Astrocyte of the hippocampus (primary cell): ENCODE measurements around the gene GOSR1.
"Not testable (repeated sequence)": the region's sequence is repeated elsewhere in the genome, so short reads cannot be mapped to it uniquely, and the experiment has no call there.

Experiments
- DNase-seq: peaks from one replicate; pipeline ENCODE4 v3.0.0; 2011; ENCODE audit warnings: low read depth, low spot score

GOSR1 gene

GRCh38 chr17:30477083-30477773 lies at the start of gene GOSR1:
TSS of gene GOSR1 (plus strand) at chr17:30477408. CDS start at chr17:30477434, 26 bp downstream.
- peak; percentile 98 for DNase-seq

DNA sequence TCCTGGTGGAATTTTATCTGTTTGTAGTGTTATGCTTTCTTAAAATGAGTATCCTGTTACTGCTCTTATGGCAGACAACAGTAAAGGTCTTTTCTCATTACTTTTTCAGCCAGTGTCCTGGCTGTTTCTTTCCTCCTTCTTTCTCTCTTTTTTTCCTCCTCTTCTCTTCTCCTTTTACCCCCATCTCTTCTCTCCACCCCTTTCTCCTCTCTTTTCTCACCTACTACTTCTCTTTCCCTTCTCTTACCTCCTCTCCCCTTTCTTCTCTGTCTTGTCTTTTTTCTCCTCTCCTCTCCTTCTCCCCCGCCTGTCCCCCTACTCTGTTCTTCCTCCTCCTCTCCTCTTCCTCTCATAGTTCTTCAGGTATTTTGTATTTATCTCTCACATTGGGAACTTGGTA lies 49.6 kb upstream of the GOSR1 start:
- DNase-seq = no peak

DNA sequence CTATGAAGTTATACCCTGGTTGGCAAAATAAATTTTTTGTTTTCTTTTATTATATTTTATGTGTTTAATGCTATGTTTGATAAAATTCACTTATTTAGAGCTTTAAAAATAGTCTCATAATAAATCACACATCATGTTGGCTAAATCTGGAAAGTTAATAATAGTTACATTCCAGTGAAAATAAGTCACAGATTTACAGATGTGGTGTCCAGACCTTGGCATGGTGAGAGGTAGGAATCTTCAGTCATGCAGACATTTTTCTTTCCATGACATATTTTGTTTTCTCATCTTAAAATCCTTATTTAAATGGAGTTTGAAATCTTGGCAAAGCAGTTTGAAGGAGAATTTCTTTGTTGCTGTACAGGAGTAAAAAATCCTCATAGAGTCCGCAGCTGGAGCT lies 48.1 kb upstream of the GOSR1 start:
- DNase-seq = peak; percentile 20

GRCh38 chr17:30433514-30433913 lies 43.7 kb upstream of the GOSR1 start:
- DNase-seq = peak; percentile 79

- DNase-seq = no peak
Measured at GRCh38 chr17:30436729-30437128, 40.5 kb upstream of the GOSR1 start.

DNA sequence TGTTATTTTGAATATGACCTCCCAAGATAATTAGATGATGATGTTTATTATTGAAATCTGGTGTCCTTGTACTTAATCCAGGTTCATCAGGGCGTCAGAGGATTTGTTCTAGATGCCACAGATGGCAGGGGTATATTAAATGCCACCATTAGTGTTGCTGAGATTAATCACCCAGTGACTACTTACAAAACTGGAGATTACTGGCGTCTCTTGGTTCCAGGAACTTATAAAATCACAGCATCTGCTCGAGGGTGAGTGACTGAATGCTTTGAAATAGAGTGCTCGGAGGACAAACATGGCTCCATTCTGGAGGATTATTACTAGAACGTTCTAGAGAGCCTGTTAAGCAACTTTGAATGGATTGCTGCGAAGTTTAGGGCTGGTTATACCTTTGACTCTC lies 33.5 kb upstream of the GOSR1 start:
- DNase-seq = no peak

DNA sequence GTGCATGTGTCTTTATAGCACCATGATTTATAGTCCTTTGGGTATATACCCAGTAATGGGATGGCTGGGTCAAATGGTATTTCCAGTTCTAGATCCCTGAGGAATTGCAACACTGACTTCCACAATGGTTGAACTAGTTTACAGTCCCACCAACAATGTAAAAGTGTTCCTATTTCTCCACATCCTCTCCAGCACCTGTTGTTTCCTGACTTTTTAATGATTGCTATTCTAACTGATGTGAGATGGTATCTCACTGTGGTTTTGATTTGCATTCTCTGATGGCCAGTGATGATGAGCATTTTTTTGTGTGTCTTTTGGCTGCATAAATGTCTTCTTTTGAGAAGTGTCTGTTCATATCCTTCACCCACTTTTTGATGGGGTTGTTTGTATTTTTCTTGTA lies 30.6 kb upstream of the GOSR1 start:
- not testable (repeated sequence) for DNase-seq

- DNase-seq = peak; percentile 59
Measured at GRCh38 chr17:30449480-30449879, 27.7 kb upstream of the GOSR1 start.

DNA sequence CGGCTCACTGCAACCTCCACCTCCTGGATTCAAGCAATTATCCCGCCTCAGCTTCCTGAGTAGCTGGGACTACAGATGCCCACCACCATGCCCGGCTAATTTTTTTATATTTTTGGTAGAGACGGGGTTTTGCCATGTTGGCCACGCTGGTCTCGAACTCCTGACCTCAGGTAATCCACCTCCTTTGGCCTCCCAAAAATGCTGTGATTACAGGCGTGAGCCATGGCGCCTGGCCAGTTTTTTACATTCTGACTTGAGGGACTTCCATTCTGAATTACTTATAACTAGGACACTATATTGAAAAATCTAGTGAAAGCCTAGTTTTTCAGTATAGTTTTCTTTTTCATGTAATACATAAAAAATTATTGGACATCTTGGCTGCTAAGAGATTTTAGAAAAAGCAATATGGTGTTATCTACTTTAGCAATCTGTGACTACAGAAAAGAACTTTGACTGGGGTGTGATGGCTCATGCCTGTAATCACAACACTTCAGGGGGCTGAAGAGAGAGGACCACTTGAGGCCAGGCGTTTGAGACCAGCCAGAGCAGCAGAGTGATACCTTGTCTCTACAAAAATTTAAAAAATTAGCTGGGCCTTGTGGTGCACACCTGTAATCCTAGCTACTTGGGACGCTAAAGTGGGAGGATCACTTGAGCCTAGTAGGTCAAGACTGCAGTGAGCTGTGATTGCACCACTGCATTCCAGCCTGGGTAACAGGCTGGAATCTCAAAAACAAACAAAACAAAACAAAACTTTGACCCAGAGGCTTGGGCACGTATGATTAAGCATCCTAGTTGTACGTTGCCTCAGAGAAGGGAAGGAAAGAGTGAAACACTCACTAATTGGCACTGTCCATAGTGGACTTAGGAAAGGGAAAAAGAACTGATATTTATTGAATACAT lies 26.8 kb upstream of the GOSR1 start:
- peak; percentile 14 for DNase-seq

- no peak for DNase-seq
Measured at GRCh38 chr17:30454635-30455034, 22.6 kb upstream of the GOSR1 start.

DNA sequence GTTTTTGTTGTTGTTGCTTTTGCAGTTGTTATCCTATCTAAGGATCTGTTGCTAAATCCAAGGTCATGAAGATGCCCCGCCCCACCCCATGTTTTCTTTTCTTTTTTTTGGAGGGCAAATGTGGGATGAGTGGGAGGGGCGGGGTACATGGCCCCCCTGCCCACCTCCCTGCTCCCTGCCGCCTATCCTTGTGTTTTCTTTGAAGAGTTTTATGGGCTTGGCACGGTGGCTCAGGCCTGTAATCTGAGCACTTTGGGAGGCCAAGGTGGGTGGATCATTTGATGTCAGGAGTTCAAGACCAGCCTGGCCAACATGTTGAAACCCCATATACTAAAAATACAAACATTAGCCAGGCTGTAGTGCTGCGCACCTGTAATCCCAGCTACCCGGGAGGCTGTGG lies 18.8 kb upstream of the GOSR1 start:
- DNase-seq = no peak

GRCh38 chr17:30458797-30459413 lies 18.3 kb upstream of the GOSR1 start:
- not testable (repeated sequence) for DNase-seq

GRCh38 chr17:30468465-30468864 lies 8.7 kb upstream of the GOSR1 start:
- no peak for DNase-seq

GRCh38 chr17:30472238-30472890 lies 4.8 kb upstream of the GOSR1 start:
- peak; percentile 16 for DNase-seq

DNA sequence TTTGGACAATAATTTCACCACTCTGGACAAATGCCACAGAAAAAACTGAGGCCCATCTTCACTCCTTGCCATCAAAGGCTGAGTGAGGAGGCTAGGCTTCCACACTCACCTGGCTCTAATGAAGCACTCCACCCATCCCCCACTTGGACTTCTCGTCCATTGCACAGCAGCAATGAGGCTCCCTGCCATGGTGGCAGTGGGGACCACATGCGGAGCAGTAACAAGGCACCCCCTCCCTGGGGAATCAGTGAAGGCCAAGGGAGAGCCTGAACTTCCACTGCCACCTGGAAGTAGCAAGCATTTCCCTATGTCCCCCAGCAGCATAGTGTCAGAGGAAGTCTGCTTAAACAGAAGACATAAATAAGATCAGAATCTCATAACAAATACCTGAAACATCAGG lies 2.0 kb upstream of the GOSR1 start:
- no peak for DNase-seq

DNA sequence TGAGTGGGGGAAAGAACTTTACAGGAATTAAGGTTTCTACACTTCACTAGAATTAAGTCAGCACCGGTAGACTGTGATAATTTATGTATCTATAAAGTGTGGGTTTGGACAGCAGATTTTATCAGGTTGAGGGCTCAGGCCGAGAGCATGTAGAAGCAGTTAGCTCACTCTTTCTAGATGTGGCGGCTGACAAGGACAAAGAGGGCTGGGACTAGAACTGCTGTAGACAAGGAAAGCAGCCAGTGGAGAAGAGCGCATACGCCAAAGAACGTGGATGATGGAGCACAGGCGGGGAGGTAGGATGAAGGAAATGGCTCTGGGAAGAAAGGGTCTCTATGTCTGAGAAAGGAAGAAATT lies 504 bp upstream of the GOSR1 start:
- no peak for DNase-seq

GRCh38 chr17:30477774-30478115 lies 537 bp downstream of the GOSR1 start:
- no peak for DNase-seq

DNA sequence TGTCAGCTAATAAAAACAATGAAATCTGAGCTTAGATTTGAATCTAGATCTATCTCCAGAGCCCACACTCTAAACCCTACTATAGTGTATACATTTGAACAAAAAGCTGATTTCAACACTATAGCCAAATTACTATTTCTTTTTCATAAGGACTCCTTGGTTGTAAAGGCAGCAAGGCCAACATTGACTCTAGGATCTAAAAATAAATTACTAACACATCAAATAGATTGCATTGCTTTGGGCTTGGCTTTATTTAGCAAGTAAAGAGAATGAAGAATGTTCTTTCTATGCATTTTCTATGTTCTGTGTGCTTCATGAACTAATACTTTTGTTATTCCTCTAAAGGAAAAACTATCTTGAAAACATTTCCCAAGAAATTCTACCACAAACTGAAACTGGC lies 5.3 kb downstream of the GOSR1 start:
- no peak for DNase-seq

GRCh38 chr17:30483159-30483558 lies 6.0 kb downstream of the GOSR1 start:
- DNase-seq = no peak

DNA sequence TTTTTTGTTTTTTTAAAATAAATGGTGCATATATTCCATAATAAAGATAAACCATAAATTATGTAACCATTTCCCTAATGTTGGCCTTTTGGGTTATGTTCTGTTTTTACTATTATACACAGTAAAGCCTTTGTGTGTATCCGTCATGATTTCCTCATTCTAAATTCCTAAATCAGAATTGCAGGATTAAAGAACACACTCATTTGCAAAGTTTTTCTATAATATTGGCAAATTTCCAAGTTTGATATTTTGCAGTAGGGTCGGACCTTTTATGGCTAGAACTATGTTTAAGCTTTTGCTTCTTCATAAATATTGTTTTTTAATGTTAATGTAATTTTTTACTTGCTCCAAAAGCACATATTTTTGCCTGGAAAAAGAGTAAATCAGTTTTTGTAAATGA lies 16.6 kb downstream of the GOSR1 start:
- DNase-seq = no peak

GRCh38 chr17:30495586-30495985 lies 18.4 kb downstream of the GOSR1 start:
- DNase-seq = no peak

- DNase-seq = no peak
Measured at GRCh38 chr17:30503558-30503957, 26.4 kb downstream of the GOSR1 start.
